GM12878 (cell line): ENCODE results near the gene SH2B3. TPM values are rescaled to one million over a fixed set of nuclear protein-coding genes. Genes with fewer than 3 reads are reported as not detected.

Experiments
- ATAC-seq: fragments of 200-7000 bp; cut with Tn5 transposase; 3 replicates; pipeline ENCODE4 v1.9.1; 2020; ENCODE audit warnings: mild to moderate bottlenecking, moderate library complexity
- BruUV-seq: library from RNA; stranded (reverse); fragments of 400-500 nt; replicated peaks from 2 replicates; lab custom pipeline; 2021; lab: Mats Ljungman, UMichigan
- CTCF ChIA-PET: fragments of 300-600 bp; sonication (Branson Sonifier 250); formaldehyde crosslinking; extraction: SDS; loops from one replicate; lab custom pipeline; 2021; ENCODE audit warnings: inconsistent platforms; lab: Yijun Ruan, JAX
- POLR2A ChIA-PET: fragments of 350-600 bp; formaldehyde crosslinking; extraction: SDS; loops from one replicate; lab custom pipeline; 2021; ENCODE audit warnings: inconsistent platforms; lab: Charles Lee
- RAD21 ChIA-PET: fragments of 300-600 bp; sonication (Branson Sonifier 250); formaldehyde crosslinking; loops from one replicate; lab custom pipeline; 2023; ENCODE audit warnings: antibody characterized with exemption; ENCODE audit not compliant: unreplicated experiment; lab: Charles Lee
- SMC1A ChIA-PET: fragments of 300-600 bp; sonication (Branson Sonifier 250); formaldehyde crosslinking; loops from one replicate; lab custom pipeline; 2023; ENCODE audit not compliant: unreplicated experiment, uncharacterized antibody; lab: Charles Lee
- DNase-seq: peaks from one replicate; pipeline ENCODE4 v3.0.0-alpha.2; 2011; ENCODE audit warnings: low read depth, low spot score
- FAIRE-seq: peaks from 3 replicates; lab custom pipeline; 2011; peaks lifted over from hg19 to GRCh38; lab: Jason Lieb, UNC
- H2AFZ ChIP-seq: 2 replicates; pipeline ENCODE4 v1.6.0; 2011; ENCODE audit warnings: low read depth, low read length, control low read depth; ENCODE audit not compliant: control insufficient read depth
- H3K27ac ChIP-seq: 2 replicates; pipeline ENCODE4 v1.5.1; 2011; ENCODE audit warnings: control low read depth; ENCODE audit not compliant: control insufficient read depth, insufficient read depth
- H3K27me3 ChIP-seq, 2 experiments: replicated peaks in 1 of 2; 2 replicates each; pipeline versions ENCODE4 v1.6.0 to v1.6.1; 2011; ENCODE audit warnings: low read length in 1 of 2; ENCODE audit not compliant: control insufficient read depth in 2 of 2, insufficient read depth in 2 of 2
- H3K36me3 ChIP-seq, 2 experiments: 2 replicates each; pipeline ENCODE4 v1.5.1; 2011; ENCODE audit warnings: low read length in 1 of 2; ENCODE audit not compliant: control insufficient read depth in 2 of 2, insufficient read depth in 2 of 2
- H3K4me1 ChIP-seq: 2 replicates; pipeline ENCODE4 v1.6.1; 2011; ENCODE audit warnings: mild to moderate bottlenecking, low read length, moderate library complexity, mixed read lengths; ENCODE audit not compliant: control insufficient read depth, insufficient read depth
- H3K4me2 ChIP-seq: 2 replicates; pipeline ENCODE4 v1.6.0; 2011; ENCODE audit warnings: control low read depth; ENCODE audit not compliant: control insufficient read depth, insufficient read depth
- H3K4me3 ChIP-seq: fragments of 200-600 bp; sonication (generic); 2 replicates; pipeline ENCODE4 v1.5.1; 2016
- H3K79me2 ChIP-seq: 2 replicates; pipeline ENCODE4 v1.6.0; 2011; ENCODE audit warnings: low read length; ENCODE audit not compliant: control insufficient read depth, insufficient read depth
- H3K9ac ChIP-seq: 2 replicates; pipeline ENCODE4 v1.8.0; 2011; ENCODE audit warnings: low read length, control low read depth, mixed read lengths; ENCODE audit not compliant: control insufficient read depth, insufficient read depth
- H3K9me3 ChIP-seq: replicated peaks from 3 replicates; pipeline ENCODE4 v1.5.1; 2011; ENCODE audit warnings: mild to moderate bottlenecking, low read length; ENCODE audit not compliant: control insufficient read depth, insufficient read depth
- H4K20me1 ChIP-seq: 2 replicates; pipeline ENCODE4 v1.6.0; 2011; ENCODE audit not compliant: control insufficient read depth, insufficient read depth
- BCL11A ChIP-seq: IDR thresholded peaks from 2 replicates; pipeline ENCODE4 v1.6.1; 2011; ENCODE audit warnings: low read depth, low read length
- CBX5 ChIP-seq: sonication (generic); IDR thresholded peaks from 2 replicates; pipeline ENCODE4 v1.6.1; 2016; ENCODE audit warnings: low read depth, moderate library complexity, mild to moderate bottlenecking, inconsistent platforms
- DPF2 ChIP-seq: fragments of 450-650 bp; IDR thresholded peaks from 2 replicates; pipeline ENCODE4 v1.6.1; 2017; ENCODE audit warnings: mild to moderate bottlenecking
- POLR2A ChIP-seq: IDR thresholded peaks from 2 replicates; pipeline ENCODE4 v1.6.1; 2011; ENCODE audit warnings: low read depth, mild to moderate bottlenecking, low read length
- RB1 ChIP-seq: fragments of 450-650 bp; formaldehyde crosslinking; IDR thresholded peaks from 2 replicates; pipeline ENCODE4 v1.6.1; 2017; ENCODE audit warnings: mild to moderate bottlenecking, borderline replicate concordance
- SPI1 ChIP-seq: IDR thresholded peaks from 2 replicates; pipeline ENCODE4 v1.6.1; 2011; ENCODE audit warnings: low read depth, mild to moderate bottlenecking, low read length, moderate library complexity, borderline replicate concordance; ENCODE audit not compliant: insufficient read depth
- SRF ChIP-seq, 2 experiments: IDR thresholded peaks; 2 replicates each; pipeline ENCODE4 v1.6.1; 2011; ENCODE audit warnings: low read depth in 2 of 2, low read length in 2 of 2, mild to moderate bottlenecking in 1 of 2, moderate library complexity in 1 of 2
- SUPT20H ChIP-seq: IDR thresholded peaks from 2 replicates; pipeline ENCODE4 v1.6.1; 2011; ENCODE audit warnings: low read depth, mild to moderate bottlenecking, low read length, moderate library complexity, borderline replicate concordance; ENCODE audit not compliant: control insufficient read depth
- TAF1 ChIP-seq: IDR thresholded peaks from 2 replicates; pipeline ENCODE4 v1.6.1; 2011; ENCODE audit warnings: mild to moderate bottlenecking, low read depth, low read length, borderline replicate concordance
- YBX1 ChIP-seq: fragments of 450-650 bp; IDR thresholded peaks from 2 replicates; pipeline ENCODE4 v1.6.1; 2016; ENCODE audit warnings: antibody characterized with exemption
- WGBS: methylation state at CpG from one replicate; pipeline ENCODE4 v1.1.6; 2016; ENCODE audit warnings: low lambda C conversion rate; ENCODE audit not compliant: insufficient replicate concordance, insufficient coverage; ENCODE audit errors: missing lambda C conversion rate; 5-methylcytosine and 5-hydroxymethylcytosine counted together
- in situ Hi-C: fragments of 300-500 bp; cut with MboI; formaldehyde crosslinking; loops from 9 replicates; pipeline ENCODE4 v1.14.3; 2018; ENCODE audit warnings: mixed read lengths
- intact Hi-C: fragments of 100-400 bp; cut with micrococcal nuclease; formaldehyde crosslinking; loops from one replicate; pipeline ENCODE4 v1.14.2; 2022; ENCODE audit not compliant: unreplicated experiment
- polyA plus RNA-seq, 11 experiments: library from polyadenylated mRNA; depleted of rRNA in 4 of 11; unstranded in 6 of 11; stranded (reverse) in 5 of 11; fragments of >200 nt; fragmentation: Nextera tagmentation in 4 of 11; fragmentation: Illumina TruSeq in 1 of 11; extraction: Ambion mirVana in 4 of 11; extraction: Trizol in 1 of 11; gene quantifications; 1 replicate in 1 of 11; 2 replicates in 10 of 11; pipeline versions ENCODE4 v1.2.1 to v1.2.3, GENCODE V29; 2011 to 2016; ENCODE audit warnings: inconsistent platforms in 2 of 11, missing spikeins in 2 of 11, low read depth in 1 of 11
- total RNA-seq, 4 experiments: library from RNA; depleted of rRNA in 3 of 4; stranded (reverse); fragments of >200 nt in 3 of 4; fragmentation: Illumina TruSeq in 1 of 4; extraction: Trizol in 1 of 4; gene quantifications; 2 replicates each; pipeline versions ENCODE4 v1.2.1 to v1.2.3, GENCODE V29; 2013 to 2021
- TF ChIP-seq, protein P1 (sequence below): fragments of 450-650 bp; IDR thresholded peaks from 2 replicates; pipeline ENCODE4 v1.6.1; 2017; ENCODE audit warnings: mild to moderate bottlenecking
- TF ChIP-seq, protein P2 (sequence below): IDR thresholded peaks from 2 replicates; pipeline ENCODE4 v1.6.1; 2012; ENCODE audit warnings: low read depth, low read length, improper control_type of control experiment
- TF ChIP-seq, protein P3 (sequence below): IDR thresholded peaks from 2 replicates; pipeline ENCODE4 v1.6.1; 2011; ENCODE audit warnings: low read depth, mild to moderate bottlenecking, low read length, moderate library complexity, borderline replicate concordance; ENCODE audit errors: extremely low read depth
- TF ChIP-seq, protein P4 (sequence below): fragments of 450-650 bp; IDR thresholded peaks from 2 replicates; pipeline ENCODE4 v1.6.1; 2018; ENCODE audit warnings: borderline replicate concordance, mild to moderate bottlenecking; ENCODE audit not compliant: partially characterized antibody

The SH2B3 gene
- total and polyA plus RNA-seq, 10 of the 15 experiments (the other 5 are each of a cell fraction or from before 2014, with no cell fraction given) = 5.8 to 46.4 (median 23.3) TPM

DNA sequence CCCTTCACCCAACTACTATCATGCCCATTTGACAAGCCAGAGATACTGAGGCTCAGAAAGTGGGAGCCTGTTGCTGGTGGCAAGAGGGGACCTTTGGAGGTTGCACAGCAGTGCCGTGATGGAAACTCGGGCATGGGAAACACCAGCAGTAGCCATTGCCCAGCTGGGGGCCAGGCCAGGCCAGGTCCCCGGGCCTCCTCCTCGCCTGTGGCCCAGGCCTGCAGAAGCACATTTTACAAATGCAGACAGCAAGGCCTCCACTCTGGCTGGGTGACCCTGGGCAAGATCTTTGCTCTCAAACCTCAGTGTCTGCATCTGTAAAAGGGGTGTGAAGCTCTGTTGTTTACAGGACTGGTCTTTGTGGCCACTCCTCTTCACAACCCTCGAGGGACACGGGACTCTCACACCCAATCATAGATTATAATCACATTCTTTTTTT lies 4.5 kb upstream of the SH2B3 start:
- intact Hi-C loops = no loop called here
- Histone ChIP-seq H3K36me3 (no peaks in the 10 kb centered on the region), H2AFZ (no peak overlapping the region), H3K4me3 (no peak overlapping the region), H3K27ac (no peak overlapping the region), H3K9me3 (no peaks in the 10 kb centered on the region), H3K4me2 (no peak overlapping the region), H3K79me2 (peaks cover 4% of the 10 kb centered on the region), H3K27me3 (no peaks in the 10 kb centered on the region), H3K4me1 (peaks cover 59% of the 10 kb centered on the region), H3K9ac (no peak overlapping the region), H4K20me1 (no peaks in the 10 kb centered on the region)
- ATAC-seq (no peak), FAIRE-seq (no peak), DNase-seq (no peak)
- in situ Hi-C loops = loop anchor here (5.0 kb wide), 1 partner anchor 46 kb away; no protein-coding TSS in a partner anchor
- WGBS = 90% methylated on average over 6 of the region's 6 CpGs
- no TSS peak for BruUV-seq
- POLR2A ChIA-PET = interaction anchor here (1.5 kb wide), 1 partner anchor 44 kb away, joined by 3 read pairs; no protein-coding TSS in a partner anchor
- CTCF ChIA-PET = interaction anchor here (1.1 to 27.0 kb wide), 3 partner anchors 29 to 127 kb away, joined by 3 to 1117 read pairs (median 118); no protein-coding TSS in a partner anchor
- SMC1A ChIA-PET = interaction anchor here (0.6 to 22.6 kb wide), 5 partner anchors 33 to 909 kb away, joined by 3 to 605 read pairs (median 3); no protein-coding TSS in a partner anchor
- TF ChIP-seq, protein P1, sequence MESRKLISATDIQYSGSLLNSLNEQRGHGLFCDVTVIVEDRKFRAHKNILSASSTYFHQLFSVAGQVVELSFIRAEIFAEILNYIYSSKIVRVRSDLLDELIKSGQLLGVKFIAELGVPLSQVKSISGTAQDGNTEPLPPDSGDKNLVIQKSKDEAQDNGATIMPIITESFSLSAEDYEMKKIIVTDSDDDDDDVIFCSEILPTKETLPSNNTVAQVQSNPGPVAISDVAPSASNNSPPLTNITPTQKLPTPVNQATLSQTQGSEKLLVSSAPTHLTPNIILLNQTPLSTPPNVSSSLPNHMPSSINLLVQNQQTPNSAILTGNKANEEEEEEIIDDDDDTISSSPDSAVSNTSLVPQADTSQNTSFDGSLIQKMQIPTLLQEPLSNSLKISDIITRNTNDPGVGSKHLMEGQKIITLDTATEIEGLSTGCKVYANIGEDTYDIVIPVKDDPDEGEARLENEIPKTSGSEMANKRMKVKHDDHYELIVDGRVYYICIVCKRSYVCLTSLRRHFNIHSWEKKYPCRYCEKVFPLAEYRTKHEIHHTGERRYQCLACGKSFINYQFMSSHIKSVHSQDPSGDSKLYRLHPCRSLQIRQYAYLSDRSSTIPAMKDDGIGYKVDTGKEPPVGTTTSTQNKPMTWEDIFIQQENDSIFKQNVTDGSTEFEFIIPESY = no peak
- TF ChIP-seq, protein P2, sequence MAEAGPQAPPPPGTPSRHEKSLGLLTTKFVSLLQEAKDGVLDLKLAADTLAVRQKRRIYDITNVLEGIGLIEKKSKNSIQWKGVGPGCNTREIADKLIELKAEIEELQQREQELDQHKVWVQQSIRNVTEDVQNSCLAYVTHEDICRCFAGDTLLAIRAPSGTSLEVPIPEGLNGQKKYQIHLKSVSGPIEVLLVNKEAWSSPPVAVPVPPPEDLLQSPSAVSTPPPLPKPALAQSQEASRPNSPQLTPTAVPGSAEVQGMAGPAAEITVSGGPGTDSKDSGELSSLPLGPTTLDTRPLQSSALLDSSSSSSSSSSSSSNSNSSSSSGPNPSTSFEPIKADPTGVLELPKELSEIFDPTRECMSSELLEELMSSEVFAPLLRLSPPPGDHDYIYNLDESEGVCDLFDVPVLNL = no peak
- TF ChIP-seq, protein P3, sequence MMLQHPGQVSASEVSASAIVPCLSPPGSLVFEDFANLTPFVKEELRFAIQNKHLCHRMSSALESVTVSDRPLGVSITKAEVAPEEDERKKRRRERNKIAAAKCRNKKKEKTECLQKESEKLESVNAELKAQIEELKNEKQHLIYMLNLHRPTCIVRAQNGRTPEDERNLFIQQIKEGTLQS = no peak
- no peak for TF ChIP-seq POLR2A
- TF ChIP-seq SRF (IDR thresholded peaks at IDR 0.05; ENCODE audit: low read depth in 2 of 2, low read length in 2 of 2) = no peak
- TF ChIP-seq SUPT20H = no peak
- TF ChIP-seq, protein P4, sequence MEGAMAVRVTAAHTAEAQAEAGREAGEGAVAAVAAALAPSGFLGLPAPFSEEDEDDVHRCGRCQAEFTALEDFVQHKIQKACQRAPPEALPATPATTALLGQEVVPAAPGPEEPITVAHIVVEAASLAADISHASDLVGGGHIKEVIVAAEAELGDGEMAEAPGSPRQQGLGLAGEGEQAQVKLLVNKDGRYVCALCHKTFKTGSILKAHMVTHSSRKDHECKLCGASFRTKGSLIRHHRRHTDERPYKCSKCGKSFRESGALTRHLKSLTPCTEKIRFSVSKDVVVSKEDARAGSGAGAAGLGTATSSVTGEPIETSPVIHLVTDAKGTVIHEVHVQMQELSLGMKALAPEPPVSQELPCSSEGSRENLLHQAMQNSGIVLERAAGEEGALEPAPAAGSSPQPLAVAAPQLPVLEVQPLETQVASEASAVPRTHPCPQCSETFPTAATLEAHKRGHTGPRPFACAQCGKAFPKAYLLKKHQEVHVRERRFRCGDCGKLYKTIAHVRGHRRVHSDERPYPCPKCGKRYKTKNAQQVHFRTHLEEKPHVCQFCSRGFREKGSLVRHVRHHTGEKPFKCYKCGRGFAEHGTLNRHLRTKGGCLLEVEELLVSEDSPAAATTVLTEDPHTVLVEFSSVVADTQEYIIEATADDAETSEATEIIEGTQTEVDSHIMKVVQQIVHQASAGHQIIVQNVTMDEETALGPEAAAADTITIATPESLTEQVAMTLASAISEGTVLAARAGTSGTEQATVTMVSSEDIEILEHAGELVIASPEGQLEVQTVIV = no peak
- TF ChIP-seq RB1 = no peak
- no peak for TF ChIP-seq TAF1
- TF ChIP-seq DPF2 = no peak
- no peak for TF ChIP-seq YBX1
- TF ChIP-seq CBX5 = no peak
- no peak for TF ChIP-seq SPI1
- TF ChIP-seq BCL11A = no peak
- RAD21 ChIA-PET = interaction anchor here (19.6 kb wide), 1 partner anchor 43 kb away, joined by 804 read pairs; no protein-coding TSS in a partner anchor
